Fibroblast of lung (primary cell): Measurements from ENCODE around the gene IKBIP. TPM values are rescaled to one million over a fixed set of nuclear protein-coding genes. Genes with fewer than 3 reads are reported as not detected.

Source experiments
- DNase-seq, 2 donors: peaks; one replicate each; pipeline versions ENCODE4 v3.0.0 to v3.0.0-alpha.2; 2010; ENCODE audit warnings: low read depth in 2 of 2
- H2AFZ ChIP-seq: 2 replicates; pipeline ENCODE4 v1.5.1; 2012; ENCODE audit warnings: low read length, control low read depth, inconsistent platforms
- H3K27ac ChIP-seq: 2 replicates; pipeline ENCODE4 v1.5.1; 2011; ENCODE audit warnings: low read length, control low read depth; ENCODE audit not compliant: insufficient read depth
- H3K27me3 ChIP-seq: 2 replicates; pipeline ENCODE4 v1.5.1; 2011; ENCODE audit warnings: mild to moderate bottlenecking, low read length; ENCODE audit not compliant: control insufficient read depth, insufficient read depth
- H3K36me3 ChIP-seq: 2 replicates; pipeline ENCODE4 v1.5.1; 2011; ENCODE audit warnings: low read length; ENCODE audit not compliant: control insufficient read depth, insufficient read depth
- H3K4me1 ChIP-seq: 2 replicates; pipeline ENCODE4 v1.5.1; 2011; ENCODE audit warnings: low read length; ENCODE audit not compliant: control insufficient read depth, insufficient read depth; ENCODE audit errors: extremely low read depth
- H3K4me2 ChIP-seq: 2 replicates; pipeline ENCODE4 v1.5.1; 2011; ENCODE audit warnings: low read length, control low read depth; ENCODE audit not compliant: insufficient read depth; ENCODE audit errors: extremely low read depth
- H3K4me3 ChIP-seq, 4 experiments: fragments of 200-600 bp in 1 of 4; sonication (generic) in 1 of 4; replicated peaks in 1 of 4; 2 replicates each; pipeline ENCODE4 v1.5.1; 2011 to 2016; ENCODE audit warnings: low read length in 4 of 4, low read depth in 3 of 4, mild to moderate bottlenecking in 3 of 4, control low read depth in 2 of 4, inconsistent platforms in 1 of 4, mixed read lengths in 1 of 4; ENCODE audit not compliant: insufficient read depth in 1 of 4; ENCODE audit errors: control extremely low read depth in 1 of 4
- H3K79me2 ChIP-seq: 2 replicates; pipeline ENCODE4 v1.5.1; 2012; ENCODE audit warnings: mild to moderate bottlenecking, low read length, inconsistent platforms; ENCODE audit not compliant: control insufficient read depth, insufficient read depth
- H3K9ac ChIP-seq: 2 replicates; pipeline ENCODE4 v1.5.1; 2011; ENCODE audit warnings: mild to moderate bottlenecking, low read length, control low read depth; ENCODE audit not compliant: insufficient read depth
- H3K9me3 ChIP-seq: 2 replicates; pipeline ENCODE4 v1.5.1; 2012; ENCODE audit warnings: low read depth, low read length; ENCODE audit not compliant: control insufficient read depth, insufficient read depth
- H4K20me1 ChIP-seq: 2 replicates; pipeline ENCODE4 v1.5.1; 2011; ENCODE audit warnings: low read length; ENCODE audit not compliant: control insufficient read depth, insufficient read depth; ENCODE audit errors: extremely low read depth
- EZH2 ChIP-seq: IDR thresholded peaks from 2 replicates; pipeline ENCODE4 v1.5.1; 2012; ENCODE audit warnings: low read length, control low read depth, mild to moderate bottlenecking; ENCODE audit errors: missing control alignments
- polyA plus RNA-seq, 2 donors: library from polyadenylated mRNA; depleted of rRNA in 1 of 2; stranded (reverse) in 1 of 2; unstranded in 1 of 2; fragments of >200 nt; gene quantifications; 2 replicates each; pipeline ENCODE4 v1.2.1, GENCODE V29; 2011 to 2012; ENCODE audit warnings: missing spikeins in 1 of 2
- total RNA-seq: library from RNA; depleted of rRNA; stranded (reverse); fragments of >200 nt; gene quantifications from 2 replicates; pipeline ENCODE4 v1.2.1, GENCODE V29; 2014
- TF ChIP-seq, protein P1 (sequence below), 2 donors: IDR thresholded peaks in 1 of 2; conservative IDR thresholded peaks in 1 of 2; 1 replicate in 1 of 2; 2 replicates in 1 of 2; pipeline ENCODE4 v1.5.1; 2011 to 2012; ENCODE audit warnings: low read length in 2 of 2, control low read depth in 1 of 2, inconsistent platforms in 1 of 2, low read depth in 1 of 2, mild to moderate bottlenecking in 1 of 2

The IKBIP gene
- total and polyA plus RNA-seq, 2 donors (not counting 1 experiment from before 2014, with no cell fraction given) = 43.9 to 58.5 TPM

DNA sequence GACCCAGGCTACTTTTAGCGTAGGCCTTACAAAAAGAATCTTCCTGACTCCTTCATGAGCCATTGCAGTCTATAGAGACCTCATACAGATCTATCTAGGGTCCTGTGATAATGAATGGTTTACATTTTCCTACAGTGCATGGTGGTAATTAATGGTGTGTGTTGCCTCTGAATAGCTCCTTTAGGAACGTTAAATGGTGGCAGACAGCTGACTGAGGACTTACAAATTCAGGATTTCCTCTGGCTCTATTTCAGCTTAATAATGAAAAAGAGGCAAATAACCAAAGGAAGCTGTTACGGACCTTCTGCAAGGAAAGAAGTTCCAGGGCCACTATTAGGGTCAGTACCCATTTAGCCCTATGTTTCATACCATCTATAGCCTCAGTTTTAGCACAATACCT lies 5.1 kb downstream of the IKBIP start:
- Histone ChIP-seq H3K4me1 (peaks cover 4% of the 10 kb centered on the region), H3K4me3 (no peak overlapping the region), H3K79me2 (peaks cover 81% of the 10 kb centered on the region), H3K9ac (no peak overlapping the region), H3K27ac (no peak overlapping the region), H3K9me3 (no peaks in the 10 kb centered on the region), H4K20me1 (no peaks in the 10 kb centered on the region), H3K36me3 (no peaks in the 10 kb centered on the region), H3K27me3 (no peaks in the 10 kb centered on the region), H3K4me2 (no peak overlapping the region), H2AFZ (no peak overlapping the region)
- DNase-seq = no peak
- TF ChIP-seq, protein P1, sequence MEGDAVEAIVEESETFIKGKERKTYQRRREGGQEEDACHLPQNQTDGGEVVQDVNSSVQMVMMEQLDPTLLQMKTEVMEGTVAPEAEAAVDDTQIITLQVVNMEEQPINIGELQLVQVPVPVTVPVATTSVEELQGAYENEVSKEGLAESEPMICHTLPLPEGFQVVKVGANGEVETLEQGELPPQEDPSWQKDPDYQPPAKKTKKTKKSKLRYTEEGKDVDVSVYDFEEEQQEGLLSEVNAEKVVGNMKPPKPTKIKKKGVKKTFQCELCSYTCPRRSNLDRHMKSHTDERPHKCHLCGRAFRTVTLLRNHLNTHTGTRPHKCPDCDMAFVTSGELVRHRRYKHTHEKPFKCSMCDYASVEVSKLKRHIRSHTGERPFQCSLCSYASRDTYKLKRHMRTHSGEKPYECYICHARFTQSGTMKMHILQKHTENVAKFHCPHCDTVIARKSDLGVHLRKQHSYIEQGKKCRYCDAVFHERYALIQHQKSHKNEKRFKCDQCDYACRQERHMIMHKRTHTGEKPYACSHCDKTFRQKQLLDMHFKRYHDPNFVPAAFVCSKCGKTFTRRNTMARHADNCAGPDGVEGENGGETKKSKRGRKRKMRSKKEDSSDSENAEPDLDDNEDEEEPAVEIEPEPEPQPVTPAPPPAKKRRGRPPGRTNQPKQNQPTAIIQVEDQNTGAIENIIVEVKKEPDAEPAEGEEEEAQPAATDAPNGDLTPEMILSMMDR (conservative IDR thresholded peaks at IDR 0.05 in 1 of 2, IDR thresholded peaks at IDR 0.05 in 1 of 2; ENCODE audit: low read depth in 1 of 2, low read length in 2 of 2) = no peak
- TF ChIP-seq EZH2 = no peak

DNA sequence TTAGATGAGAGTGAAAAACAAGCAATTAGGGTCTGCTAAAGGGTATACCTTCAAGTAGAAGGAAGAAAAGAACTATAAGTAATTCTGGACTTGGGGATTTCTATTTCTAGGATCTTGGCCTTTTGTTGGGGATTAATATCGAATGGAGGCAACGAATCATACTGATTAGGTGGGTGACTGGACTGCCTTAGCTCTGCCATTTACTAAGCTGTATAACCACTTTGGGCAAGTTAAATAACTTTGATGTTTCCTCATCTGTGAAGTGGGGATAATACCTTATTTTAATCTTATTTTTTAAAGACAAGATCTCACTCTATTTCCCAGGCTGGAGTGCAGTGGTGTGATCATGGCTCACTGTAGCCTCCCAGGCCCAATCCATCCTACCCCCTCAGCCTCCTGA lies 6.6 kb downstream of the IKBIP start:
- H3K27me3 ChIP-seq = no peaks in the 10 kb centered on the region
- H3K9ac ChIP-seq = no peak overlapping the region
- DNase-seq = no peak
- TF ChIP-seq, protein P1 (conservative IDR thresholded peaks at IDR 0.05 in 1 of 2, IDR thresholded peaks at IDR 0.05 in 1 of 2; ENCODE audit: low read depth in 1 of 2, low read length in 2 of 2) = no peak
- TF ChIP-seq EZH2 = no peak
- H3K27ac ChIP-seq = no peak overlapping the region
- no peak overlapping the region for H3K4me3 ChIP-seq
- peaks cover 2% of the 10 kb centered on the region for H3K36me3 ChIP-seq
- peaks cover 4% of the 10 kb centered on the region for H3K4me1 ChIP-seq
- no peak overlapping the region for H3K4me2 ChIP-seq
- H3K79me2 ChIP-seq = peaks cover 76% of the 10 kb centered on the region
- H3K9me3 ChIP-seq = no peaks in the 10 kb centered on the region
- H4K20me1 ChIP-seq = no peaks in the 10 kb centered on the region
- H2AFZ ChIP-seq = no peak overlapping the region

DNA sequence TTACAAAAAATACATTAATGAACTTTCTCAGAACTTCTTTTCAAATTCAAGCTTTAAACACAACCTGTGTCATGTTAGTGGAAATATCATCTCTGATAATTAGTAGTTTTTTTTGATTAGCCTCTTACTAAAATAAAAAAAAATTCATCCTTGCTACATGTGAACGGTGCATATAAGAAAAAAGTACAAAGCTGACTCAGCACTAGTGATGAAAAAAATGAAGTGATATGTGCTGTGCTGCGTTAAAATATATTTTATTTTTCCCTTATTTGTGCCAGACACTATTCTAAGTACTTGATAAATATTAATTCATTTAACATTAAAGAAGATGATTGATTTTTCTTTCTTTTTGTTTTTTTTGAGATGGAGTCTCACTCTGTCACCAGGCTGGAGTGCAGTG lies 7.5 kb downstream of the IKBIP start:
- Histone ChIP-seq H3K9ac (no peak overlapping the region), H3K36me3 (peaks cover 2% of the 10 kb centered on the region), H4K20me1 (no peaks in the 10 kb centered on the region), H2AFZ (no peak overlapping the region), H3K4me1 (peaks cover 4% of the 10 kb centered on the region), H3K27ac (no peak overlapping the region), H3K4me3 (no peak overlapping the region), H3K4me2 (no peak overlapping the region), H3K9me3 (no peaks in the 10 kb centered on the region), H3K79me2 (peaks cover 68% of the 10 kb centered on the region), H3K27me3 (no peaks in the 10 kb centered on the region)
- DNase-seq = no peak
- TF ChIP-seq, protein P1 (conservative IDR thresholded peaks at IDR 0.05 in 1 of 2, IDR thresholded peaks at IDR 0.05 in 1 of 2; ENCODE audit: low read depth in 1 of 2, low read length in 2 of 2) = no peak
- TF ChIP-seq EZH2 = no peak
